Measurements from ENCODE around the gene ERVW-1.

GRCh38 chr7:92461027-92462003, 16.4 kb downstream of the ERVW-1 start:
- TF ChIP-seq EZH2 (IDR thresholded peaks at IDR 0.05) (no peak), POLR2AphosphoS5 (IDR thresholded peaks at IDR 0.05; ENCODE audit: borderline replicate concordance, low read depth, low read length) (no peak)

Data from SK-N-MC (cell line).